NAMALWA (cell line): ENCODE measurements around the gene CPZ.

ENCODE experiments used
- DNase-seq: peaks from one replicate; pipeline ENCODE4 v3.0.0-alpha.2; 2015; ENCODE audit warnings: low spot score

CPZ gene

DNA sequence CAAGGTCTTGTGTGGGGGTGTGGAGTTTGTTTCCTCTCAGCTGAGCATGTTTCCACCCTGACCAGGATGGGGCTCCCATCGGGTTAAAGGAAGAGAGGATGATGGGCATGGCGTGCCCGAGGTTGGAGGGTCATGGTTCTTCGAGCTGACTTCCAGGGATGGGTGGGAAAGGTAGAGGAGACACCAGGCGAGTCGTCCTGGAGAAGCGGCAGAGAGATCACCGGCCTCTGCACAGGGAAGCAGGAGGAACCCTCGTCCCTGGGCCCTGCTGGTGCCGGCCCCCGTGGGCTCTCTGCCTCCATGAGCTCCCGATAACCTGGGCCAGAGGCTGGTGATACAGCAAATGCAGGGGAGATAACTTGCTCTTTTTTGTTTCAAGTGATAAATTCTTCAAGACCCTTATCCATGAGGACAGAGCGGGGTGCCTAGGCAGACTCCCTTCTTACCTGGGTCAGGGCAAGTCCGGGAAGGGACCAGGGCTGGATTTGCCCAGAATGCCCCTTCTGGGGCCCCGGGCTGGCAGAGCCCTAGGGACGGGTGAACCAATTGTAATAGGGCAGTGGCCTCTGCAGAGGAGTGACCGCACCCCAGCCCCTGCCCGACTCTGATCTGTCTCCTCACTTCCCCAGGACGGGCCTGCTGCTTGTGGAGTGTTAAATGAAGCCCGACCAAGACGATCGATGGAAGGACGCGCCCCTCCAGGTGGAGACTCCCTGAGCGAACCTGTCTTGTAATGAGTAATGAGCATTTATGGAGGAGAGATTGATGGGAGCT lies 63.0 kb downstream of the CPZ start:
- DNase-seq = no peak

DNA sequence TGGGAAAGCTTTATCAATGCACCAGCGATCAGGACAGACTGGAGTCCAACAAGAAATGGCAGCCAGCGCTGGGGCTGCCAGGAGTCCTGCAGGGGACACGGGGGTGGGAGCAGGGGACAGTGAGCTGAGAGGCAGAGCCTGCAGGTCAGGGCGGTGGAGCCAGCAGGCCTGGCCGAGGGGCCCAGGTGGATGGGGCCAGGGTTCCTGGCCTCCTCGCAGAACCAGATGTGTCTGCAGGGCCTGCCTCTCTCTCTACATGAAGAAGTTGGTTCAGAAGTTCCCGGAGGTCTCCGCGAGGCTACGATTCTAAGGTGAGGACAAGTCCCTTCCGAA lies 63.6 kb downstream of the CPZ start:
- no peak for DNase-seq

DNA sequence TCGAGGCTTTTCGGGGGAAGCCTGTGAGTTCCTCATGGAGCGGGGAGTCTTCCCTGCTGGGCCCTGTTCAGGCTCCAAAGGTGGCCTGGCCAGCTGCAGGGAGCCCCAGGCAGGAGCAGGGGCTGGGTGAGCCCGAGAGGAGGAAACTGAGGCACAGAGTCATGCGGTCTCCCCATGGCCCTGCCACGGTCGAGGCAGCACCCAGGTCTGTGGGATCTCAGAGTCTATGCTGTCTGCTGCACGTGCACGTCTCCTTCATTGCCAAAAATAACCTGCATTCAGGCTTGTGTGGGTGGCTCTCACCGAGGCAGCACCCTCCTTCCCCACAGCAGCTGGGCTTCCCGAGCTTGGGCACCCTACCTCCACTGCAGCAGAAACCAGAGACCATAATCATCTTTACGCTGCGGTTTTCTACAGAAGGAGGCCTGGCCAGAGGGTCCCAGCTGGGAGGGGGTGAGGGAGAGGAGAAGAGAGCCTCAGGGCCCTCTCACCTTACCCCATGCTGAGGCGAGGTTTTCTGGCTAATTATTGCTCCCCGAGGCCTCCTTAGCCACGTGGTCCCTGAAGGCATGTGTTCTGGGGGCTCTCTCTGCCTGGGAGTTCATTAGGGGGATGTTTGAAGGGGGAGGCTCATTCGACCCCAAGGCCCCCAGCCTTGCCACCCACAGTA lies 64.3 kb downstream of the CPZ start:
- DNase-seq = no peak

DNA sequence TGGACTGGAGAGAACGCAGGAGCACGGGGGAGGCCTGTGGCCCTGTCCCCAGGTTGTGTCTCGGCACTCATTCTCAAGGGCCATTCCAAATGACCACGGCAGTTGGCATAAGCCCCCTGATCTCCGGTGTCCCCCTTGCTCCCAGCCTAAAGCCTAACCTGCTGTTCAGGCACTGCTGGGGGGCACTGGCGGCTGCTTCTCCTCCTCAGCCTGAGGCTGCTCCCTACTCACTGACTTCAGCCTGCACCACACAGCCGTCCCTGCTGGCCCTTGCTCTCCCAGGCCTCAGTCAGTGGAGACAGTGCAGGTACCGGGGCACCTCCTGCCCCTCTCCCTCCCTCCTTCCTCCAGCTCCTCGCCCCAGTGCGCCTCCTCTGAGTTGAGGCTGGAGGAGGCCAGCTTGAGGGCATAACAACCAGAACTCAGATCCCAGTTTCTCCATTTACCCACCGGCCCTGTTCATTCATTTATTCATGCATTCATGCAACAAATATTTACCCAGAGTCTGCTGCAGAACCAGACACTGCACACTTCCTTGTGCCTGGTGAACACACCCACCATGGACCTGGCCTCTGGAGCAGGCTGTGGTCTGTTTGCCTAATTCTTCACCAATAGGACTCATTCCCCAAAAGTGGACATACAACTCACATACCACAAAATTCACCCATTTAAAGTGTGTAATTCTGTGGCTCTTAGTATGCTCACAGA lies 65.0 kb downstream of the CPZ start:
- no peak for DNase-seq

DNA sequence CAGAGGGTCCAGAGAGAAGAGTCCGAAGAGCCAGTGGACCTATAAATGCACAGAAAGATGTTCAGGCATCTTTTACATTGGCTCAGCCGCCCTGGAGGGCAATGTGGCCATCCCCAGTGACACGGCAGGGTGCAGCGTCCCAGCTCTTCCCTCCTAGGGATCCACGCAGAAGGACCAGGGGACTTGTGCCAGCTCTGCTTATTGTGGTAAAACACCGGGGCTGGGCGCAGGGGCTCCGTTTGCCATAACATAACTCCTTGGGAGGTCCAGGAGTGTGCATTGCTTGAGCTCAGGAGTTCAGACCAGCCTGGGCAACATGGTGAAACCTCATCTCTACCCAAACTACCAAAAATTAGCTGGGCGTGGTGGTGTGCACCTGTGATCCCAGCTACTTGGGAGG lies 70.2 kb downstream of the CPZ start:
- DNase-seq = no peak

DNA sequence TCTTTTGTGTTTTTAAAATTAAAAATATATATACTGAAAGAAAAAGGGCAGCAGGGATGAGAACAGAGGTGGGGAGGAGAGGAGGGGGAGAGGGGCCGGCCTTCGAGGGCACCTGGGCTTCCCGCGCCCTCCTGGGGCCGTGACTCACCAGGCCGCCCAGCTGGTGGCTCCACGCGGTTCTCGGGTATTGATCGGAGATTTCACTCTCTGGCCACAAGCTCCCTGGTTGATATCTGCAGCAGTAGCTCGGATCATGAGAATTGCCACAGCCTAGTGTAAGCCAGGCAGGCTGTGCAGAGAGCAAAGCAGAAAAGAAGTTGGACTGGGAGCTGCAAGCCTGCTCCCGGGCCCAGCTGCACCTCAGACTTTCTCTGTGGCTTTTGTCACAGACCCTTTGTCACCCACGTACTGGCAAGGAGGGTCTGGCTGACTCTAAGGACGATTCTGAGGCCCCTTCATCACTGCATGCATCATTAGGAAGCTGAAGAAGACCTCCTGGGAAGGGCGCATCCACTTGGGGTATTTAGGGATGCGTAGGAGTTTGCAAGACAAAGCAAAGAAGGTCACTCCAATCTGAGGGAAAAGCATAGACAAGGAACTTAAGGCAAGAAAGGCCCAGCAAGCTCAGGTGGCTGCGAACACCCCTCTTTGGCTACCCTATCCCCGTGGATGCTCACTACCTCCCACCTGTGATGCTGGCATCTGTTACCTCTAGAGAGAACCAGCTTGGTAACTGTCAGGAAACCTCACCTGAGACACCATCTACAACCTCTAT lies 71.7 kb downstream of the CPZ start:
- DNase-seq = no peak

DNA sequence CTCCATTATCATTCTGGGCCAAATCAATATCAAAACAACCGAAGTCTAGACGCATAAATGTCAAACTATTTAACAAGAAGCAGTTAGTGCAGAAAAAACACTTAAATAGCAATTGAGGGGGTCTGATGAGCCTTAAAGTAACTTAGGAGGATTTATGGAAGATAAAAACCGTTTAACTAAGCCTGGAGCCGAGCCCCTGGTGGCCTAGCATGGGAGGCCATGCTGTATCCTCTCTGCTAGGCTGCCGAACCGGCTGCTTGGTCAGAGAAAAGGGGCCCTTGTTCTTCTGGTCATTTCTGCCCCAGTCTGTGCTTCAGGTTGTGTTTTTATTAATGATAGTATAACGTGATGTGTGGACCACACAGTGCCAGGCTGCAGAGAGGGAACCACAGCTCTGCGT lies 72.4 kb downstream of the CPZ start:
- no peak for DNase-seq

DNA sequence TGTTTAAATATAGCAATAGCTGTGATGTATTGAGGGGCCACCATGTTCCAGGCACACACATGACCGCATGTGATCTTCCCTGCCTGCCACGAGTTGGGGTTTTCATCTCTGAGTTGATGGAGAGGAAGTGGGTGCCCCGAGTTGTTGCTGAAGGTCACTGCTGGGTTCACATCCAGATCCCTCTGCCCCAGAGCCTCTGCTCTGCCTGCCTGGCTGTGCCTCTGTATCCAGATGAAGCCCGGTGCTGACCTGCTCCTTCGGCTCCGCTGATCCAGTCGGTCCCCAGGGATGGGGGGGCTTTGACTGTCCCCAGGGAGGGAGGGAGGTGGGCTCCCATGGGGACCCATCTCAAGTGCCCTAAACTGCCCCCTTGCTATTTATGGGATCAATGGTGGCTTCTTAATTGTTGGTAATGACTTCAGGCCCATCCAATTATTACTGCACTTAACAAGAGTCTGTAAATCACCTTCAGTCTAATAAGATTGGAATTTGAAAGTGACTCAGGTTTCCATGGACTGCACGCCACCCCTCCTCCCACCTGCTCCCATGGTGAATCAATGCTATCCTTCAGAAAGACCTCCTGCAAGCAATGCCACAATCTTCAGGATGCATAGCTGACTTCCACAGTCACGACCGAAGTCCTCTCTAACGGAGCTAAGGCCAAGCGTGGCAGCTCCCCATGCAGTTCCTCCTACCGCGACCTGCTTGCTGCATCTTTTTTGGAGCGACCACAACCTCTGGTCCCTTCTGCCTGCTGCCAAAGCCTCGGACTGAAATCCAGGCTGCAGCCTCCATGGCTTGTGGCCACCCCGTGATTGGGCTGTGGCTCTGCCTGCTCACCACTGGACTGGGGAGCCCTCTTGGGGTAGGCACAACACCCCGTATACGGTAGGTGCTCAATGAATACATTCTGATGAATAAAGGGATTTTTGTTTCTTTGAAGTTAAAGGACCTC lies 73.1 kb downstream of the CPZ start:
- no peak for DNase-seq

DNA sequence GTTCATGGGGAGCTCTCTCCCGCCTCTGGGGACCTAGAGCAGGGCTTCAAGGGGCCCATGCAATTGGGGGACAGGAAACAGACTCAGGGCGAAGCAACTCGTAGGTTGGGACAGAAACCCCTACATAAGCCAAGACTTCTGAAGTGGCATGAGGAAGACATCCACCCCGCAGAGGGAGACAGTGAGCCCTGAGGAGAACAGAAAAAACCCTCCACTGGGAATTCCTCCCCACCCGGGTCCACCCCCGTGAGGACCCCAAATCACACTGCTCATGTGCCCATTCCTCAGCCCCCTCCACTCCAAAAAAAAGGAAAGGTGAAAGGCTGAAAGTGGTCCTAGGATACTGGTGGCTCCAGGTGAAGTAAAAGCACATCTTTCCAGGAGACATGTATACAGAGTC lies 74.0 kb downstream of the CPZ start:
- no peak for DNase-seq
